Fibroblast of lung (primary cell): ENCODE data around the gene CLEC16A. TPM values are rescaled to one million over a fixed set of nuclear protein-coding genes. Genes with fewer than 3 reads are reported as not detected.

Source experiments
- DNase-seq, 2 donors: peaks; one replicate each; pipeline versions ENCODE4 v3.0.0 to v3.0.0-alpha.2; 2010; ENCODE audit warnings: low read depth in 2 of 2
- H2AFZ ChIP-seq: 2 replicates; pipeline ENCODE4 v1.5.1; 2012; ENCODE audit warnings: low read length, control low read depth, inconsistent platforms
- H3K27ac ChIP-seq: 2 replicates; pipeline ENCODE4 v1.5.1; 2011; ENCODE audit warnings: low read length, control low read depth; ENCODE audit not compliant: insufficient read depth
- H3K27me3 ChIP-seq: 2 replicates; pipeline ENCODE4 v1.5.1; 2011; ENCODE audit warnings: mild to moderate bottlenecking, low read length; ENCODE audit not compliant: control insufficient read depth, insufficient read depth
- H3K36me3 ChIP-seq: 2 replicates; pipeline ENCODE4 v1.5.1; 2011; ENCODE audit warnings: low read length; ENCODE audit not compliant: control insufficient read depth, insufficient read depth
- H3K4me1 ChIP-seq: 2 replicates; pipeline ENCODE4 v1.5.1; 2011; ENCODE audit warnings: low read length; ENCODE audit not compliant: control insufficient read depth, insufficient read depth; ENCODE audit errors: extremely low read depth
- H3K4me2 ChIP-seq: 2 replicates; pipeline ENCODE4 v1.5.1; 2011; ENCODE audit warnings: low read length, control low read depth; ENCODE audit not compliant: insufficient read depth; ENCODE audit errors: extremely low read depth
- H3K4me3 ChIP-seq, 4 experiments: fragments of 200-600 bp in 1 of 4; sonication (generic) in 1 of 4; replicated peaks in 1 of 4; 2 replicates each; pipeline ENCODE4 v1.5.1; 2011 to 2016; ENCODE audit warnings: low read length in 4 of 4, low read depth in 3 of 4, mild to moderate bottlenecking in 3 of 4, control low read depth in 2 of 4, inconsistent platforms in 1 of 4, mixed read lengths in 1 of 4; ENCODE audit not compliant: insufficient read depth in 1 of 4; ENCODE audit errors: control extremely low read depth in 1 of 4
- H3K79me2 ChIP-seq: 2 replicates; pipeline ENCODE4 v1.5.1; 2012; ENCODE audit warnings: mild to moderate bottlenecking, low read length, inconsistent platforms; ENCODE audit not compliant: control insufficient read depth, insufficient read depth
- H3K9ac ChIP-seq: 2 replicates; pipeline ENCODE4 v1.5.1; 2011; ENCODE audit warnings: mild to moderate bottlenecking, low read length, control low read depth; ENCODE audit not compliant: insufficient read depth
- H3K9me3 ChIP-seq: 2 replicates; pipeline ENCODE4 v1.5.1; 2012; ENCODE audit warnings: low read depth, low read length; ENCODE audit not compliant: control insufficient read depth, insufficient read depth
- H4K20me1 ChIP-seq: 2 replicates; pipeline ENCODE4 v1.5.1; 2011; ENCODE audit warnings: low read length; ENCODE audit not compliant: control insufficient read depth, insufficient read depth; ENCODE audit errors: extremely low read depth
- EZH2 ChIP-seq: IDR thresholded peaks from 2 replicates; pipeline ENCODE4 v1.5.1; 2012; ENCODE audit warnings: low read length, control low read depth, mild to moderate bottlenecking; ENCODE audit errors: missing control alignments
- polyA plus RNA-seq, 2 donors: library from polyadenylated mRNA; depleted of rRNA in 1 of 2; stranded (reverse) in 1 of 2; unstranded in 1 of 2; fragments of >200 nt; gene quantifications; 2 replicates each; pipeline ENCODE4 v1.2.1, GENCODE V29; 2011 to 2012; ENCODE audit warnings: missing spikeins in 1 of 2
- total RNA-seq: library from RNA; depleted of rRNA; stranded (reverse); fragments of >200 nt; gene quantifications from 2 replicates; pipeline ENCODE4 v1.2.1, GENCODE V29; 2014
- TF ChIP-seq, protein P1 (sequence below), 2 donors: IDR thresholded peaks in 1 of 2; conservative IDR thresholded peaks in 1 of 2; 1 replicate in 1 of 2; 2 replicates in 1 of 2; pipeline ENCODE4 v1.5.1; 2011 to 2012; ENCODE audit warnings: low read length in 2 of 2, control low read depth in 1 of 2, inconsistent platforms in 1 of 2, low read depth in 1 of 2, mild to moderate bottlenecking in 1 of 2

CLEC16A gene
- total and polyA plus RNA-seq, 2 donors (not counting 1 experiment from before 2014, with no cell fraction given), result 9.1 to 22.0 TPM

DNA sequence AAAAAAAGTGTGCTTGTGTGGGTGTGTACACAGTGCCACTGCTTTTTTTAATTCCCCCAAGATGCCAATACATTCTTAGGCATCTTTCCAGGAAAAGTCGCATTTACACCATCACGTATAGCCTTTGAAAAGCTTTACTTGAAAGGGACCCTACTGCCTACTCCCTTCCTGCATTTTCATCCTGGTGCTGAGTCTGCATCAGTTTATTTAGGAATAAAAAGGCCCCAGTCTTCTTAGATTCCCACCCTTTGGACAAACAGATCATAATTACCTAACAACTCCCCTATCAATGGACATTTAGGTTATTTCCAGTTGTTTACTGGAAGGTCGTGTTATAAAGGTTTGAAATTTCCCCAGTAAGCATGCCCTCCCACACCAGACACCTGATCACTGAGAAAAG lies 54.9 kb downstream of the CLEC16A start:
- Histone ChIP-seq H3K9ac (no peak overlapping the region), H3K79me2 (no peaks in the 10 kb centered on the region), H3K4me1 (peaks cover 5% of the 10 kb centered on the region), H3K36me3 (peaks cover under 1% of the 10 kb centered on the region), H3K27ac (no peak overlapping the region), H2AFZ (no peak overlapping the region), H4K20me1 (no peaks in the 10 kb centered on the region), H3K4me2 (no peak overlapping the region), H3K4me3 (no peak overlapping the region), H3K9me3 (no peaks in the 10 kb centered on the region), H3K27me3 (no peaks in the 10 kb centered on the region)
- TF ChIP-seq, protein P1, sequence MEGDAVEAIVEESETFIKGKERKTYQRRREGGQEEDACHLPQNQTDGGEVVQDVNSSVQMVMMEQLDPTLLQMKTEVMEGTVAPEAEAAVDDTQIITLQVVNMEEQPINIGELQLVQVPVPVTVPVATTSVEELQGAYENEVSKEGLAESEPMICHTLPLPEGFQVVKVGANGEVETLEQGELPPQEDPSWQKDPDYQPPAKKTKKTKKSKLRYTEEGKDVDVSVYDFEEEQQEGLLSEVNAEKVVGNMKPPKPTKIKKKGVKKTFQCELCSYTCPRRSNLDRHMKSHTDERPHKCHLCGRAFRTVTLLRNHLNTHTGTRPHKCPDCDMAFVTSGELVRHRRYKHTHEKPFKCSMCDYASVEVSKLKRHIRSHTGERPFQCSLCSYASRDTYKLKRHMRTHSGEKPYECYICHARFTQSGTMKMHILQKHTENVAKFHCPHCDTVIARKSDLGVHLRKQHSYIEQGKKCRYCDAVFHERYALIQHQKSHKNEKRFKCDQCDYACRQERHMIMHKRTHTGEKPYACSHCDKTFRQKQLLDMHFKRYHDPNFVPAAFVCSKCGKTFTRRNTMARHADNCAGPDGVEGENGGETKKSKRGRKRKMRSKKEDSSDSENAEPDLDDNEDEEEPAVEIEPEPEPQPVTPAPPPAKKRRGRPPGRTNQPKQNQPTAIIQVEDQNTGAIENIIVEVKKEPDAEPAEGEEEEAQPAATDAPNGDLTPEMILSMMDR (conservative IDR thresholded peaks at IDR 0.05 in 1 of 2, IDR thresholded peaks at IDR 0.05 in 1 of 2; ENCODE audit: low read depth in 1 of 2, low read length in 2 of 2), result no peak
- no peak for TF ChIP-seq EZH2
- no peak for DNase-seq

DNA sequence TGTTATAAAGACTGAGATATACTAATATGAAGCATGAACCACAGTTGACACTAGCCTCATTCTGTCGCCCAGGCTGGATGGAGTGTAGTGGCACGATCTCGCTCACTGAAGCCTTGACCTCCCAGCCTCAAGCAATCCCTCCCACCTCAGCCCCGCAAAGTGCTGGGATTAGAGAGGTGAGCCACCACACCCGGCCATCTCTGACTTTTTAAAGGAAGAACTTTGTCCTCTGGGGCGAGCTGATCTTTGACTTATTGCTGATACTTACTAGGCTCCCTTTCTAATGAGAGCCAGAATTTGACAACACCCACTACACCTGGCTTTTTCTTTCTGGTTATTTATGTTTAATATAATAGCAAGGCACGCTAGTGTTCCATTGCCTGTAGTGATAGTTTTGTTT lies 57.2 kb downstream of the CLEC16A start:
- peaks cover 3% of the 10 kb centered on the region for H3K36me3 ChIP-seq
- TF ChIP-seq, protein P1 (conservative IDR thresholded peaks at IDR 0.05 in 1 of 2, IDR thresholded peaks at IDR 0.05 in 1 of 2; ENCODE audit: low read depth in 1 of 2, low read length in 2 of 2), result no peak
- no peak for TF ChIP-seq EZH2
- DNase-seq, result no peak
- no peak overlapping the region for H3K4me2 ChIP-seq
- H3K27ac ChIP-seq, result no peak overlapping the region
- H3K4me1 ChIP-seq, result peaks cover 23% of the 10 kb centered on the region
- H3K9ac ChIP-seq, result no peak overlapping the region
- no peaks in the 10 kb centered on the region for H3K79me2 ChIP-seq
- H2AFZ ChIP-seq, result no peak overlapping the region
- no peaks in the 10 kb centered on the region for H4K20me1 ChIP-seq
- no peaks in the 10 kb centered on the region for H3K9me3 ChIP-seq
- H3K27me3 ChIP-seq, result no peaks in the 10 kb centered on the region
- no peak overlapping the region for H3K4me3 ChIP-seq

DNA sequence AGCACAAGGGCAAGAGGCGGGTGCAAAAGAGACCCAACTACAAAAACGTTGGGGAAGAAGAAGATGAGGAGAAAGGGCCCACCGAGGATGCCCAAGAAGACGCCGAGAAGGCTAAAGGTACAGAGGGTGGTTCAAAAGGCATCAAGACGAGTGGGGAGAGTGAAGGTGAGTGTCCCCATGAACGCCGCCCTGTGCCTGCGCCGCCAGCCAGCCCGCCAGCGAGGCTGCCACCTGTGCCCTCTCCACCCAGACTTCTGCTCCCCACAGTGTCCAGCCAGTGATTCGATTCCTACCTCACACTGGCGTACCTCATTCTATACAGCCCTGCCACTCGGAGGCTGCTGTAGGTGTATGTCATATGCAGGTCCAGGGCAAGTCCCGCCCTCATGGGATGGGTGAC lies 58.8 kb downstream of the CLEC16A start:
- H3K4me2 ChIP-seq, result no peak overlapping the region
- no peaks in the 10 kb centered on the region for H3K79me2 ChIP-seq
- no peak overlapping the region for H3K27ac ChIP-seq
- no peak overlapping the region for H2AFZ ChIP-seq
- peaks cover 3% of the 10 kb centered on the region for H3K36me3 ChIP-seq
- no peak for DNase-seq
- H4K20me1 ChIP-seq, result no peaks in the 10 kb centered on the region
- peaks cover 23% of the 10 kb centered on the region for H3K4me1 ChIP-seq
- no peak overlapping the region for H3K9ac ChIP-seq
- no peaks in the 10 kb centered on the region for H3K27me3 ChIP-seq
- TF ChIP-seq, protein P1 (conservative IDR thresholded peaks at IDR 0.05 in 1 of 2, IDR thresholded peaks at IDR 0.05 in 1 of 2; ENCODE audit: low read depth in 1 of 2, low read length in 2 of 2), result no peak
- TF ChIP-seq EZH2, result no peak
- no peaks in the 10 kb centered on the region for H3K9me3 ChIP-seq
- H3K4me3 ChIP-seq, result no peak overlapping the region
